Panc1 (cell line): ENCODE data around the gene FAM83F. TPM values are rescaled to one million over a fixed set of nuclear protein-coding genes. Genes with fewer than 3 reads are reported as not detected.

Experiments
- ATAC-seq: fragments of 200-7000 bp; cut with Tn5 transposase; 2 replicates; pipeline ENCODE4 v1.9.1; 2020; ENCODE audit warnings: mild to moderate bottlenecking, moderate library complexity
- BruUV-seq: library from RNA; stranded (reverse); fragments of 400-500 nt; replicated peaks from 2 replicates; lab custom pipeline; 2021; lab: Mats Ljungman, UMichigan
- CTCF ChIA-PET: fragments of 300-600 bp; sonication (Branson Sonifier 250); formaldehyde crosslinking; loops from one replicate; lab custom pipeline; 2022; ENCODE audit warnings: antibody characterized with exemption; lab: Charles Lee
- POLR2A ChIA-PET: fragments of 300-600 bp; sonication (Branson Sonifier 250); formaldehyde crosslinking; loops from one replicate; lab custom pipeline; 2022; ENCODE audit warnings: antibody characterized with exemption; lab: Charles Lee
- DNase-seq: peaks from one replicate; pipeline ENCODE4 v3.0.0-alpha.2; 2010; ENCODE audit warnings: low read depth, low spot score
- H3K27ac ChIP-seq: 2 replicates; pipeline ENCODE4 v1.5.1; 2011; ENCODE audit warnings: mild to moderate bottlenecking, low read length, inconsistent platforms
- H3K27me3 ChIP-seq: fragments of 200-500 bp; sonication (Bioruptor generic); 2 replicates; pipeline ENCODE4 v1.6.0; 2014; ENCODE audit warnings: low read length, inconsistent platforms; ENCODE audit not compliant: control insufficient read depth, insufficient read depth
- H3K36me3 ChIP-seq: fragments of 200-500 bp; sonication (Bioruptor generic); 2 replicates; pipeline ENCODE4 v1.5.1; 2014; ENCODE audit warnings: inconsistent platforms, mild to moderate bottlenecking, low read length, moderate library complexity; ENCODE audit not compliant: control insufficient read depth, insufficient read depth
- H3K4me1 ChIP-seq: 2 replicates; pipeline ENCODE4 v1.5.1; 2011; ENCODE audit warnings: inconsistent platforms, mild to moderate bottlenecking, low read length, moderate library complexity; ENCODE audit not compliant: control insufficient read depth, insufficient read depth
- H3K4me3 ChIP-seq, 2 experiments: 2 replicates each; pipeline ENCODE4 v1.5.1; 2011 to 2012; ENCODE audit warnings: low read depth in 2 of 2, low read length in 2 of 2, mild to moderate bottlenecking in 2 of 2, inconsistent platforms in 1 of 2, moderate library complexity in 1 of 2
- H3K9me3 ChIP-seq: fragments of 200-500 bp; sonication (Bioruptor generic); 2 replicates; pipeline ENCODE4 v1.5.1; 2014; ENCODE audit warnings: low read depth, mild to moderate bottlenecking, inconsistent platforms, low read length, moderate library complexity; ENCODE audit not compliant: control insufficient read depth, insufficient read depth
- CTCF ChIP-seq: fragments of 450-650 bp; IDR thresholded peaks from 2 replicates; pipeline ENCODE4 v1.5.1; 2017; ENCODE audit warnings: mild to moderate bottlenecking
- POLR2AphosphoS5 ChIP-seq: IDR thresholded peaks from 2 replicates; pipeline ENCODE4 v1.6.1; 2012; ENCODE audit warnings: mild to moderate bottlenecking, low read depth, low read length, moderate library complexity
- REST ChIP-seq, 2 experiments: IDR thresholded peaks; 2 replicates each; pipeline ENCODE4 v1.6.1; 2011 to 2012; ENCODE audit warnings: low read depth in 2 of 2, control low read depth in 1 of 2, low read length in 1 of 2, mild to moderate bottlenecking in 1 of 2, moderate library complexity in 1 of 2; ENCODE audit not compliant: insufficient read depth in 1 of 2
- SIN3A ChIP-seq: IDR thresholded peaks from 2 replicates; pipeline ENCODE4 v1.6.1; 2012; ENCODE audit warnings: low read depth, mild to moderate bottlenecking, low read length, moderate library complexity, borderline replicate concordance; ENCODE audit not compliant: insufficient read depth
- TCF7L2 ChIP-seq: IDR thresholded peaks from 2 replicates; pipeline ENCODE4 v1.6.1; 2011; ENCODE audit warnings: mild to moderate bottlenecking, low read depth, low read length, inconsistent platforms
- in situ Hi-C: cut with HindIII; loops from 2 replicates; pipeline ENCODE4 v1.10.0; 2016; ENCODE audit warnings: low sequenced_read_pairs, low pct_unique_long_range_greater_than_20kb
- intact Hi-C: fragments of 100-400 bp; cut with micrococcal nuclease; formaldehyde crosslinking; loops from one replicate; pipeline ENCODE4 v1.10.0; 2022; ENCODE audit not compliant: unreplicated experiment
- total RNA-seq: library from RNA; stranded (reverse); gene quantifications from one replicate; pipeline ENCODE4 v1.2.1, GENCODE V29; 2021; ENCODE audit not compliant: unreplicated experiment

Gene FAM83F
- total RNA-seq, 1 experiment from 2014 or later, result 0.05 TPM

DNA sequence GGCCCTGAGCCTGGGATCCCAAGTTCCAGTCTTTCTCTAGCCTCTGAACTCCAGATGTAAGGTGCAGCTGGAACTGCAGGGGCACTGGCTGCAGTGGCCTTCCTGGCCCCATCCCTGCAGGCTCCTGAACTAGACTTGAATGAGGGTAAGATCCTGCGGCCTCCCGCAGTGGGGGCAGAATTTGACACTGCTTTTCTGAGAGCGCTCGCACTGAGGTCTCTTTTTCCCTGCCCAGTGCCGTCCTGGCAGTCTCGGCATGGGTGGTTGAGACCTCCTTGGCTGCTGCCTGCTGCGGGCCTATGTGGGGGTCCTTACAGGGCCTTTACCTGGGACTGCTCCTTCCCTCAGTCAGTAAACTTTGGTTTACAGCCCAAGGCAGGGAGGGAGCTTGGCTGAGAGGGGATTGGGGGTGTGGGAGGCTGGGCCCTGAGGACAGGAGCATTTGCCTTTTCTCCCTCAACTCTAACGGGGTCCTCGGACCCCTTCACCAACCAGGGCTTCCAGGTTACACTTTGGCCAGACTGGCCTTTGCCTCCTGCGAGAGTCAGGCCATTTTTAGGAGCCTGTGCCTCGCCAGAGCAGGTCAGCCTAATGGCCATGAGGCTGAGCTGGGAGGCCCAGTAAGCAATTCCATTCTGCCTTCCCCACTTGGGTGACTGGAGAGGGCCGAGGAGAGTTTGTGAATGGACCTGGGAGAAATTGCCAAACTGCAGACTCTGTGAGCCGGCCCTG lies 35.4 kb downstream of the FAM83F start:
- Histone ChIP-seq H3K27ac (no peak overlapping the region), H3K9me3 (no peaks in the 10 kb centered on the region), H3K4me1 (no peaks in the 10 kb centered on the region), H3K27me3 (no peaks in the 10 kb centered on the region), H3K36me3 (no peaks in the 10 kb centered on the region), H3K4me3 (no peak overlapping the region)
- in situ Hi-C loops, result no loop called here
- TF ChIP-seq REST (IDR thresholded peaks at IDR 0.05; ENCODE audit: insufficient read depth in 1 of 2, low read depth in 2 of 2, low read length in 1 of 2) (no peak), POLR2AphosphoS5 (no peak), SIN3A (no peak), TCF7L2 (no peak), CTCF (no peak)
- ChIA-PET POLR2A (no interaction called here), CTCF (no interaction called here)
- BruUV-seq, result no TSS peak
- DNase-seq, result no peak
- intact Hi-C loops, result no loop called here
- ATAC-seq, result no peak

- intact Hi-C loops, result no loop called here
- DNase-seq, result no peak
- TF ChIP-seq CTCF (no peak), SIN3A (no peak)
- Histone ChIP-seq H3K36me3 (no peaks in the 10 kb centered on the region), H3K4me1 (no peaks in the 10 kb centered on the region), H3K9me3 (no peaks in the 10 kb centered on the region), H3K27ac (no peak overlapping the region), H3K4me3 (no peak overlapping the region), H3K27me3 (no peaks in the 10 kb centered on the region)
- no TSS peak for BruUV-seq
- in situ Hi-C loops, result no loop called here
- POLR2A ChIA-PET, result interaction anchor here (0.6 kb wide), 1 partner anchor 27 kb away, joined by 7 read pairs; no protein-coding TSS in a partner anchor
- ATAC-seq, result no peak
- CTCF ChIA-PET, result no interaction called here
These were observed 36.0 kb downstream of the FAM83F start for GRCh38 chr22:40030758-40031095.
